SKM-1 treated with dmso at 0.1 percent for 144 hours (cell line): ENCODE measurements around the gene TAF4.
"Not testable (repeated sequence)": the region's sequence is repeated elsewhere in the genome, so short reads cannot be mapped to it uniquely, and the experiment has no call there.

ENCODE experiments used
- DNase-seq: peaks from one replicate; lab custom pipeline; 2025; ENCODE audit not compliant: unreplicated experiment; lab: John Stamatoyannopoulos, UW

Gene TAF4

GRCh38 chr20:62004614-62005013 is 61.1 kb downstream of the TAF4 start:
- no peak for DNase-seq

- no peak for DNase-seq
Observed at GRCh38 chr20:62003567-62004405, 61.9 kb downstream of the TAF4 start.

GRCh38 chr20:62002882-62003480 is 62.7 kb downstream of the TAF4 start:
- no peak for DNase-seq

- no peak for DNase-seq
Observed at GRCh38 chr20:62001178-62001715, 64.4 kb downstream of the TAF4 start.

- no peak for DNase-seq
Observed at GRCh38 chr20:61998343-61999121, 67.1 kb downstream of the TAF4 start.

GRCh38 chr20:61997891-61998290 is 67.8 kb downstream of the TAF4 start:
- DNase-seq = no peak

GRCh38 chr20:61997372-61997771 is 68.3 kb downstream of the TAF4 start:
- DNase-seq = no peak

- no peak for DNase-seq
Observed at GRCh38 chr20:61994546-61994945, 71.1 kb downstream of the TAF4 start.

GRCh38 chr20:61993058-61993457 is 72.6 kb downstream of the TAF4 start:
- DNase-seq = no peak

- DNase-seq = no peak
Observed at GRCh38 chr20:61991476-61991875, 74.2 kb downstream of the TAF4 start.

GRCh38 chr20:61990484-61990883 is 75.2 kb downstream of the TAF4 start:
- no peak for DNase-seq

GRCh38 chr20:61989741-61990140 is 75.9 kb downstream of the TAF4 start:
- no peak for DNase-seq

GRCh38 chr20:61988665-61989064 is 77.0 kb downstream of the TAF4 start:
- no peak for DNase-seq

GRCh38 chr20:61986762-61987321 is 78.8 kb downstream of the TAF4 start:
- DNase-seq = no peak

- DNase-seq = no peak
Observed at GRCh38 chr20:61985096-61985495, 80.6 kb downstream of the TAF4 start.

- not testable (repeated sequence) for DNase-seq
Observed at GRCh38 chr20:61984431-61984830, 81.2 kb downstream of the TAF4 start.

GRCh38 chr20:61983965-61984364 is 81.7 kb downstream of the TAF4 start:
- no peak for DNase-seq

GRCh38 chr20:61982951-61983315 is 82.7 kb downstream of the TAF4 start:
- DNase-seq = no peak

GRCh38 chr20:61982191-61982950 is 83.3 kb downstream of the TAF4 start:
- DNase-seq = no peak

- DNase-seq = not testable (repeated sequence)
Observed at GRCh38 chr20:61981691-61982090, 84.0 kb downstream of the TAF4 start.
